Gastroesophageal sphincter (tissue), 3 donors: Measurements from ENCODE around the gene PPM1H.

ENCODE experiments used
- CTCF ChIP-seq, 4 experiments: fragments of 200-600 bp in 2 of 4; fragments of 450-650 bp in 2 of 4; sonication (generic) in 1 of 4; IDR thresholded peaks; one replicate each; pipeline ENCODE4 v1.5.1; 2017 to 2019; ENCODE audit warnings: antibody characterized with exemption in 4 of 4, mild to moderate bottlenecking in 2 of 4, moderate library complexity in 2 of 4
- EP300 ChIP-seq: sonication (generic); formaldehyde crosslinking; IDR thresholded peaks from one replicate; pipeline ENCODE4 v1.6.1; 2017; ENCODE audit warnings: antibody characterized with exemption, mild to moderate bottlenecking
- POLR2A ChIP-seq, 2 donors: fragments of 450-650 bp; IDR thresholded peaks; one replicate each; pipeline ENCODE4 v1.6.1; 2017; ENCODE audit warnings: antibody characterized with exemption in 2 of 2, mild to moderate bottlenecking in 2 of 2, moderate library complexity in 1 of 2
- POLR2AphosphoS5 ChIP-seq: sonication (generic); formaldehyde crosslinking; IDR thresholded peaks from one replicate; pipeline ENCODE4 v1.6.1; 2017; ENCODE audit warnings: antibody characterized with exemption

- TF ChIP-seq CTCF (IDR thresholded peaks at IDR 0.05) (no peak), POLR2A (IDR thresholded peaks at IDR 0.05) (no peak), POLR2AphosphoS5 (no peak), EP300 (no peak)
These were observed 129.4 kb downstream of the PPM1H start for GRCh38 chr12:62805517-62805916.
